Omental fat pad (tissue), 4 donors: ENCODE measurements around the gene SLC24A3. TPM values are rescaled to one million over a fixed set of nuclear protein-coding genes. Genes with fewer than 3 reads are reported as not detected.

Experiments
- ATAC-seq: fragments of 150-250 bp; one replicate; pipeline ENCODE4 v1.9.1; 2016; ENCODE audit warnings: mild to moderate bottlenecking, moderate library complexity; ENCODE audit not compliant: low FRiP score
- DNase-seq: peaks from one replicate; pipeline ENCODE4 v3.0.0-alpha.2; 2019; ENCODE audit warnings: low spot score
- CTCF ChIP-seq, 3 donors: fragments of 450-650 bp; IDR thresholded peaks; one replicate each; pipeline ENCODE4 v1.5.1; 2016 to 2017; ENCODE audit warnings: antibody characterized with exemption in 3 of 3, mild to moderate bottlenecking in 3 of 3, moderate library complexity in 2 of 3
- total RNA-seq, 4 donors: library from RNA; depleted of rRNA; stranded (reverse); fragments of >200 nt; gene quantifications; one replicate each; pipeline ENCODE4 v1.1.0, GENCODE V29; 2016

Gene SLC24A3
- total RNA-seq, 4 donors from 2014 or later = 6.3 to 14.0 (median 9.2) TPM

- peak; percentile 33 for ATAC-seq
- DNase-seq = no peak
- no peak for TF ChIP-seq CTCF (IDR thresholded peaks at IDR 0.05)
Measured at GRCh38 chr20:19275630-19276071, 63.2 kb downstream of the SLC24A3 start.

- TF ChIP-seq CTCF (IDR thresholded peaks at IDR 0.05) = no peak
- ATAC-seq (no peak), DNase-seq (no peak)
Measured at GRCh38 chr20:19277381-19277780, 64.9 kb downstream of the SLC24A3 start.

GRCh38 chr20:19283490-19284025 is 71.1 kb downstream of the SLC24A3 start:
- ATAC-seq (no peak), DNase-seq (no peak)
- no peak for TF ChIP-seq CTCF (IDR thresholded peaks at IDR 0.05)

GRCh38 chr20:19284400-19285178 is 72.1 kb downstream of the SLC24A3 start:
- DNase-seq (no peak), ATAC-seq (peak; percentile 19)
- no peak for TF ChIP-seq CTCF (IDR thresholded peaks at IDR 0.05)

- no peak for ATAC-seq
- DNase-seq = no peak
- TF ChIP-seq CTCF (IDR thresholded peaks at IDR 0.05) = no peak
Measured at GRCh38 chr20:19285436-19285835, 73.0 kb downstream of the SLC24A3 start.

GRCh38 chr20:19288061-19288460 is 75.6 kb downstream of the SLC24A3 start:
- ATAC-seq = no peak
- TF ChIP-seq CTCF (IDR thresholded peaks at IDR 0.05) = no peak
- DNase-seq = no peak

GRCh38 chr20:19288636-19289035 is 76.2 kb downstream of the SLC24A3 start:
- TF ChIP-seq CTCF (IDR thresholded peaks at IDR 0.05) = no peak
- no peak for ATAC-seq
- no peak for DNase-seq
